GM12878 (cell line): ENCODE measurements around the gene CDKN3. TPM values are rescaled to one million over a fixed set of nuclear protein-coding genes. Genes with fewer than 3 reads are reported as not detected.
A peak's percentile ranks its signal among the peaks of the same experiment; 100 is the strongest.

Experiments
- EZH2 ChIP-seq: IDR thresholded peaks from 2 replicates; pipeline ENCODE4 v1.6.1; 2012; ENCODE audit warnings: low read depth, mild to moderate bottlenecking, control low read depth, inconsistent platforms, low read length, borderline replicate concordance; ENCODE audit not compliant: control insufficient read depth
- RAD21 ChIP-seq: IDR thresholded peaks from 2 replicates; pipeline ENCODE4 v1.6.1; 2011; ENCODE audit warnings: mild to moderate bottlenecking, low read depth, low read length, moderate library complexity; ENCODE audit not compliant: insufficient read depth
- SMAD1 ChIP-seq: fragments of 450-650 bp; IDR thresholded peaks from 2 replicates; pipeline ENCODE4 v1.6.1; 2018; ENCODE audit warnings: mild to moderate bottlenecking, low read depth; ENCODE audit not compliant: partially characterized antibody
- SRF ChIP-seq, 2 experiments: IDR thresholded peaks; 2 replicates each; pipeline ENCODE4 v1.6.1; 2011; ENCODE audit warnings: low read depth in 2 of 2, low read length in 2 of 2, mild to moderate bottlenecking in 1 of 2, moderate library complexity in 1 of 2
- WRNIP1 ChIP-seq: IDR thresholded peaks from 2 replicates; pipeline ENCODE4 v1.6.1; 2011; ENCODE audit warnings: low read depth, low read length, improper control_type of control experiment, borderline replicate concordance
- polyA plus RNA-seq, 11 experiments: library from polyadenylated mRNA; depleted of rRNA in 4 of 11; unstranded in 6 of 11; stranded (reverse) in 5 of 11; fragments of >200 nt; fragmentation: Nextera tagmentation in 4 of 11; fragmentation: Illumina TruSeq in 1 of 11; extraction: Ambion mirVana in 4 of 11; extraction: Trizol in 1 of 11; gene quantifications; 1 replicate in 1 of 11; 2 replicates in 10 of 11; pipeline versions ENCODE4 v1.2.1 to v1.2.3, GENCODE V29; 2011 to 2016; ENCODE audit warnings: inconsistent platforms in 2 of 11, missing spikeins in 2 of 11, low read depth in 1 of 11
- total RNA-seq, 4 experiments: library from RNA; depleted of rRNA in 3 of 4; stranded (reverse); fragments of >200 nt in 3 of 4; fragmentation: Illumina TruSeq in 1 of 4; extraction: Trizol in 1 of 4; gene quantifications; 2 replicates each; pipeline versions ENCODE4 v1.2.1 to v1.2.3, GENCODE V29; 2013 to 2021
- TF ChIP-seq, protein P1 (sequence below): fragments of 450-650 bp; formaldehyde crosslinking; IDR thresholded peaks from 2 replicates; pipeline ENCODE4 v1.4.0; 2022; ENCODE audit warnings: mild to moderate bottlenecking, moderate library complexity
- TF ChIP-seq, protein P2 (sequence below): fragments of 450-650 bp; IDR thresholded peaks from 2 replicates; pipeline ENCODE4 v1.6.1; 2017; ENCODE audit warnings: mild to moderate bottlenecking, moderate library complexity
- TF ChIP-seq, protein P3 (sequence below): fragments of 450-650 bp; formaldehyde crosslinking; IDR thresholded peaks from 2 replicates; pipeline ENCODE4 v1.4.0; 2020; ENCODE audit warnings: mild to moderate bottlenecking, moderate library complexity
- TF ChIP-seq, protein P4 (sequence below): fragments of 450-650 bp; IDR thresholded peaks from 2 replicates; pipeline ENCODE4 v1.6.1; 2017; ENCODE audit warnings: mild to moderate bottlenecking, low read depth, inconsistent platforms; ENCODE audit not compliant: poor library complexity, severe bottlenecking
- TF ChIP-seq, protein P5 (sequence below): fragments of 450-650 bp; IDR thresholded peaks from 2 replicates; pipeline ENCODE4 v1.6.1; 2016; ENCODE audit warnings: mild to moderate bottlenecking

CDKN3 gene
- total and polyA plus RNA-seq, 10 of the 15 experiments (the other 5 are each of a cell fraction or from before 2014, with no cell fraction given) = 54.9 to 197 (median 111) TPM

DNA sequence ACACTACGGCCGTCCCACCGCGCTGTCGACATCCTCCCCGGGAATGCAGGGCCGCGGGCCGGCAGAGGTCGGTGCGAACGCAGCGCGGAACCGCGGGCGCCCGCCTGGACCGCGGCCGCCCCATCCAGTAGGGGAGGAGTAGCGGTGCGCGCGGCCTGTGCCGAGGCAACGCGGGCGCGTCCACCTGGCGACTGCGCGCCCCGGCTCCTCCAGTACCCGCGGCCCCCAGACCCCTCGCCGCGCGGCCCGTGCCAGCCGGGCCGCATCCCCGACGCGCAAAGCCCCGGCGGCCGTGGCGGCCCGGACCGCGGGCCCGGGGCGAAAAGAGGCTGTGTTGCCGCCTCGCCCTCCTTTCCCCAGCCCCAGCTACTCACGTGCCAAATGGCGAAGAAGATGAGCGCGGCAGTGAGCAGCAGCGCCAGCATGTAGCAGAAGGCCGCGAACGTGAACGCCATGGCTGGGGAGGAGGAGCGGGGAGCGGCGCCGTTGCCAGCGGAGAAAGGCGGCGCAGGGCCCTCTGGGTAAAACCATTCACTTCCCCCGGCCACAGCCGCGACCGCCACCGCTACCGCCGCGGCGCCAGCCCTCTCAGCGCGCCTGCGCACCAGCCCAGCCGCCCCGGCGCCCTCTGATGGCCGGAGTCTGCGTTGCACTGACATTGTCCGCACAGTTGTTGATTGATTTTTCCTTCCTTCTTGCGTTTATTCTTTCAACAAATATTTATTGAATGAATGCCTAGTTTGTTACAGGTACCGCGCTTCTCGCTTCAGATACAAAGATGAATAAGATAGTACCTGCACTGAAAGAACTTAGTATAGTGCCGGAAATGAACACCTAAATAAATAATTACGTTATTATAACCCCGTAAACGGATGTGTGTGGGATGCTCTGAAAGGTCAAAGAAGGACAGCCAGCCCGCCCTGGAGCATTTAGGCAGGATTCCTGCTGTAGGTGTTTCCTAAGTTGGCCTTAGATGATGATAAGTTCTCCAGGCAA, 44.4 kb downstream of the CDKN3 start, which contains the start of gene CNIH1 (continued):
- TF ChIP-seq, protein P1, sequence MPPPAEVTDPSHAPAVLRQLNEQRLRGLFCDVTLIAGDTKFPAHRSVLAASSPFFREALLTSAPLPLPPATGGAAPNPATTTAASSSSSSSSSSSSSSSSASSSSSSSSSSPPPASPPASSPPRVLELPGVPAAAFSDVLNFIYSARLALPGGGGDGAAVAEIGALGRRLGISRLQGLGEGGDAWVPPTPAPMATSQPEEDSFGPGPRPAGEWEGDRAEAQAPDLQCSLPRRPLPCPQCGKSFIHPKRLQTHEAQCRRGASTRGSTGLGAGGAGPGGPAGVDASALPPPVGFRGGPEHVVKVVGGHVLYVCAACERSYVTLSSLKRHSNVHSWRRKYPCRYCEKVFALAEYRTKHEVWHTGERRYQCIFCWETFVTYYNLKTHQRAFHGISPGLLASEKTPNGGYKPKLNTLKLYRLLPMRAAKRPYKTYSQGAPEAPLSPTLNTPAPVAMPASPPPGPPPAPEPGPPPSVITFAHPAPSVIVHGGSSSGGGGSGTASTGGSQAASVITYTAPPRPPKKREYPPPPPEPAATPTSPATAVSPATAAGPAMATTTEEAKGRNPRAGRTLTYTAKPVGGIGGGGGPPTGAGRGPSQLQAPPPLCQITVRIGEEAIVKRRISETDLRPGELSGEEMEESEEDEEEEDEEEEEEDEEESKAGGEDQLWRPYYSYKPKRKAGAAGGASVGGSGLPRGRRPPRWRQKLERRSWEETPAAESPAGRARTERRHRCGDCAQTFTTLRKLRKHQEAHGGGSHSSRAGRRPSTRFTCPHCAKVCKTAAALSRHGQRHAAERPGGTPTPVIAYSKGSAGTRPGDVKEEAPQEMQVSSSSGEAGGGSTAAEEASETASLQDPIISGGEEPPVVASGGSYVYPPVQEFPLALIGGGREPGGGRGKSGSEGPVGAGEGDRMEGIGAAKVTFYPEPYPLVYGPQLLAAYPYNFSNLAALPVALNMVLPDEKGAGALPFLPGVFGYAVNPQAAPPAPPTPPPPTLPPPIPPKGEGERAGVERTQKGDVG = no peak
- TF ChIP-seq, protein P2, sequence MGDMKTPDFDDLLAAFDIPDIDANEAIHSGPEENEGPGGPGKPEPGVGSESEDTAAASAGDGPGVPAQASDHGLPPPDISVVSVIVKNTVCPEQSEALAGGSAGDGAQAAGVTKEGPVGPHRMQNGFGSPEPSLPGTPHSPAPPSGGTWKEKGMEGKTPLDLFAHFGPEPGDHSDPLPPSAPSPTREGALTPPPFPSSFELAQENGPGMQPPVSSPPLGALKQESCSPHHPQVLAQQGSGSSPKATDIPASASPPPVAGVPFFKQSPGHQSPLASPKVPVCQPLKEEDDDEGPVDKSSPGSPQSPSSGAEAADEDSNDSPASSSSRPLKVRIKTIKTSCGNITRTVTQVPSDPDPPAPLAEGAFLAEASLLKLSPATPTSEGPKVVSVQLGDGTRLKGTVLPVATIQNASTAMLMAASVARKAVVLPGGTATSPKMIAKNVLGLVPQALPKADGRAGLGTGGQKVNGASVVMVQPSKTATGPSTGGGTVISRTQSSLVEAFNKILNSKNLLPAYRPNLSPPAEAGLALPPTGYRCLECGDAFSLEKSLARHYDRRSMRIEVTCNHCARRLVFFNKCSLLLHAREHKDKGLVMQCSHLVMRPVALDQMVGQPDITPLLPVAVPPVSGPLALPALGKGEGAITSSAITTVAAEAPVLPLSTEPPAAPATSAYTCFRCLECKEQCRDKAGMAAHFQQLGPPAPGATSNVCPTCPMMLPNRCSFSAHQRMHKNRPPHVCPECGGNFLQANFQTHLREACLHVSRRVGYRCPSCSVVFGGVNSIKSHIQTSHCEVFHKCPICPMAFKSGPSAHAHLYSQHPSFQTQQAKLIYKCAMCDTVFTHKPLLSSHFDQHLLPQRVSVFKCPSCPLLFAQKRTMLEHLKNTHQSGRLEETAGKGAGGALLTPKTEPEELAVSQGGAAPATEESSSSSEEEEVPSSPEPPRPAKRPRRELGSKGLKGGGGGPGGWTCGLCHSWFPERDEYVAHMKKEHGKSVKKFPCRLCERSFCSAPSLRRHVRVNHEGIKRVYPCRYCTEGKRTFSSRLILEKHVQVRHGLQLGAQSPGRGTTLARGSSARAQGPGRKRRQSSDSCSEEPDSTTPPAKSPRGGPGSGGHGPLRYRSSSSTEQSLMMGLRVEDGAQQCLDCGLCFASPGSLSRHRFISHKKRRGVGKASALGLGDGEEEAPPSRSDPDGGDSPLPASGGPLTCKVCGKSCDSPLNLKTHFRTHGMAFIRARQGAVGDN = peak; percentile 90
- TF ChIP-seq, protein P3, sequence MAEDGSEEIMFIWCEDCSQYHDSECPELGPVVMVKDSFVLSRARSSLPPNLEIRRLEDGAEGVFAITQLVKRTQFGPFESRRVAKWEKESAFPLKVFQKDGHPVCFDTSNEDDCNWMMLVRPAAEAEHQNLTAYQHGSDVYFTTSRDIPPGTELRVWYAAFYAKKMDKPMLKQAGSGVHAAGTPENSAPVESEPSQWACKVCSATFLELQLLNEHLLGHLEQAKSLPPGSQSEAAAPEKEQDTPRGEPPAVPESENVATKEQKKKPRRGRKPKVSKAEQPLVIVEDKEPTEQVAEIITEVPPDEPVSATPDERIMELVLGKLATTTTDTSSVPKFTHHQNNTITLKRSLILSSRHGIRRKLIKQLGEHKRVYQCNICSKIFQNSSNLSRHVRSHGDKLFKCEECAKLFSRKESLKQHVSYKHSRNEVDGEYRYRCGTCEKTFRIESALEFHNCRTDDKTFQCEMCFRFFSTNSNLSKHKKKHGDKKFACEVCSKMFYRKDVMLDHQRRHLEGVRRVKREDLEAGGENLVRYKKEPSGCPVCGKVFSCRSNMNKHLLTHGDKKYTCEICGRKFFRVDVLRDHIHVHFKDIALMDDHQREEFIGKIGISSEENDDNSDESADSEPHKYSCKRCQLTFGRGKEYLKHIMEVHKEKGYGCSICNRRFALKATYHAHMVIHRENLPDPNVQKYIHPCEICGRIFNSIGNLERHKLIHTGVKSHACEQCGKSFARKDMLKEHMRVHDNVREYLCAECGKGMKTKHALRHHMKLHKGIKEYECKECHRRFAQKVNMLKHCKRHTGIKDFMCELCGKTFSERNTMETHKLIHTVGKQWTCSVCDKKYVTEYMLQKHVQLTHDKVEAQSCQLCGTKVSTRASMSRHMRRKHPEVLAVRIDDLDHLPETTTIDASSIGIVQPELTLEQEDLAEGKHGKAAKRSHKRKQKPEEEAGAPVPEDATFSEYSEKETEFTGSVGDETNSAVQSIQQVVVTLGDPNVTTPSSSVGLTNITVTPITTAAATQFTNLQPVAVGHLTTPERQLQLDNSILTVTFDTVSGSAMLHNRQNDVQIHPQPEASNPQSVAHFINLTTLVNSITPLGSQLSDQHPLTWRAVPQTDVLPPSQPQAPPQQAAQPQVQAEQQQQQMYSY = no peak
- TF ChIP-seq EZH2 (no peak), SRF (IDR thresholded peaks at IDR 0.05; ENCODE audit: low read depth in 2 of 2, low read length in 2 of 2) (no peak), WRNIP1 (0 out of 2 replicates have a peak, but pooled peaks have one; percentile 32), SMAD1 (no peak), RAD21 (0 out of 2 replicates have a peak, but pooled peaks have one; percentile 26)
- TF ChIP-seq, protein P4, sequence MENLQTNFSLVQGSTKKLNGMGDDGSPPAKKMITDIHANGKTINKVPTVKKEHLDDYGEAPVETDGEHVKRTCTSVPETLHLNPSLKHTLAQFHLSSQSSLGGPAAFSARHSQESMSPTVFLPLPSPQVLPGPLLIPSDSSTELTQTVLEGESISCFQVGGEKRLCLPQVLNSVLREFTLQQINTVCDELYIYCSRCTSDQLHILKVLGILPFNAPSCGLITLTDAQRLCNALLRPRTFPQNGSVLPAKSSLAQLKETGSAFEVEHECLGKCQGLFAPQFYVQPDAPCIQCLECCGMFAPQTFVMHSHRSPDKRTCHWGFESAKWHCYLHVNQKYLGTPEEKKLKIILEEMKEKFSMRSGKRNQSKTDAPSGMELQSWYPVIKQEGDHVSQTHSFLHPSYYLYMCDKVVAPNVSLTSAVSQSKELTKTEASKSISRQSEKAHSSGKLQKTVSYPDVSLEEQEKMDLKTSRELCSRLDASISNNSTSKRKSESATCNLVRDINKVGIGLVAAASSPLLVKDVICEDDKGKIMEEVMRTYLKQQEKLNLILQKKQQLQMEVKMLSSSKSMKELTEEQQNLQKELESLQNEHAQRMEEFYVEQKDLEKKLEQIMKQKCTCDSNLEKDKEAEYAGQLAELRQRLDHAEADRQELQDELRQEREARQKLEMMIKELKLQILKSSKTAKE = peak; percentile 33
- TF ChIP-seq, protein P5, sequence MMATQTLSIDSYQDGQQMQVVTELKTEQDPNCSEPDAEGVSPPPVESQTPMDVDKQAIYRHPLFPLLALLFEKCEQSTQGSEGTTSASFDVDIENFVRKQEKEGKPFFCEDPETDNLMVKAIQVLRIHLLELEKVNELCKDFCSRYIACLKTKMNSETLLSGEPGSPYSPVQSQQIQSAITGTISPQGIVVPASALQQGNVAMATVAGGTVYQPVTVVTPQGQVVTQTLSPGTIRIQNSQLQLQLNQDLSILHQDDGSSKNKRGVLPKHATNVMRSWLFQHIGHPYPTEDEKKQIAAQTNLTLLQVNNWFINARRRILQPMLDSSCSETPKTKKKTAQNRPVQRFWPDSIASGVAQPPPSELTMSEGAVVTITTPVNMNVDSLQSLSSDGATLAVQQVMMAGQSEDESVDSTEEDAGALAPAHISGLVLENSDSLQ = peak; percentile 62; the same call in 1 of the 2 replicates
